Left ventricle myocardium superior (tissue), 1 donor: ENCODE measurements around the gene IQSEC3. TPM values are rescaled to one million over a fixed set of nuclear protein-coding genes. Genes with fewer than 3 reads are reported as not detected.
A peak's percentile ranks its signal among the peaks of the same experiment; 100 is the strongest.
"Not testable (repeated sequence)": the region's sequence is repeated elsewhere in the genome, so short reads cannot be mapped to it uniquely, and the experiment has no call there.

Experiments
- ATAC-seq: fragments of 200-7000 bp; cut with Tn5 transposase; one replicate; pipeline ENCODE4 v1.9.1; 2020; ENCODE audit warnings: mild to moderate bottlenecking, moderate library complexity
- DNase-seq: peaks from one replicate; pipeline ENCODE4 v3.0.0-alpha.2; 2020
- intact Hi-C: fragments of 100-400 bp; cut with micrococcal nuclease; formaldehyde crosslinking; loops from one replicate; pipeline ENCODE4 v1.11.0; 2022
- long read RNA-seq: library from polyadenylated mRNA; unstranded; transcript quantifications from one replicate; pipeline ENCODE4 v2.0.0, GENCODE V29; 2021
- total RNA-seq: library from RNA; stranded (reverse); fragmentation: NEBNext Ultra II Directional; extraction: Animal tissue kit (Norgen Biotek cat#: 25700); gene quantifications from one replicate; pipeline ENCODE4 v1.2.1, GENCODE V29; 2021
- donor health status: DM: no; HTN: yes; CAD: no; lungs with severe emphysema.

IQSEC3 gene
- 1.3 TPM for total RNA-seq
- long read RNA-seq, partial matches to known transcripts: 2 of 6 reads
- long read RNA-seq, other reads (novel, unspliced or antisense): 4 of 6 reads

GRCh38 chr12:66428-66781 lies at the start of gene IQSEC3:
Gene IQSEC3 (plus strand): TSS chr12:66767. CDS start chr12:66883, 116 bp downstream.
- ATAC-seq, intact Hi-C loops, DNase-seq: not testable (repeated sequence)

DNA sequence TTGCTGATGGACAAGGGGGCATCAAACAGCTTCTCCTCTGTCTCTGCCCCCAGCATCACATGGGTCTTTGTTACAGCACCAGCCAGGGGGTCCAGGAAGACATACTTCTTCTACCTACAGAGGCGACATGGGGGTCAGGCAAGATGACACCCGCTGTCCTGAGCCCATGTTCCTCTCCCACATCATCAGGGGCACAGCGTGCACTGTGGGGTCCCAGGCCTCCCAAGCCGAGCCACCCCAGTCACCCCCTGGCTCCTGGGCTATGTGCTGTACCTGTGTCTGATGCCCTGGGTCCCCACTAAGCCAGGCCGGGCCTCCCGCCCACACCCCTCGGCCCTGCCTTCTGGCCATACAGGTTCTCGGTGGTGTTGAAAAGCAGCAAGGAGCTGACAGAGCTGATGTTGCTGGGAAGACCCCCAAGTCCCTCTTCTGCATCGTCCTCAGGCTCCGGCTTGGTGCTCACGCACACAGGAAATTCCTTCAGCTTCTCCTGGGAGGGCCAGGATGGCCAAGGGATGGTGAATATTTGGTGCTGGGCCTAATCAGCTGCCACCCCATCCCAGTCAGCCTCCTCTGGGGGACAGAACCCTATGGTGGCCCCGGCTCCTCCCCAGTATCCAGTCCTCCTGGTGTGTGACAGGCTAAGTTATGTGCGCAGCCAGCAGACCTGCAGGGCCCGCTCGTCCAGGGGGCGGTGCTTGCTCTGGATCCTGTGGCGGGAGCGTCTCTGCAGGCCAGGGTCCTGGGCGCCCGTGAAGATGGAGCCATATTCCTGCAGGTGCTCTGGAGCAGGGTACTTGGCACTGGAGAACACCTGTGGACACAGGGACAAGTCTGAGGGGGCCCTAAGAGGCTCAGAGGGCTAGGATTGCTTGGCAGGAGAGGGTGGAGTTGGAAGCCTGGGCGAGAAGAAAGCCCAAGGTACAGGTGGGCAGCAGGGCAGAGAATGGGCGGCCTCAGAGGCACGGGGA lies 48.9 kb upstream of the IQSEC3 start:
- ATAC-seq, DNase-seq, intact Hi-C loops: not testable (repeated sequence)

- intact Hi-C loops, ATAC-seq, DNase-seq: not testable (repeated sequence)
These were observed 47.6 kb upstream of the IQSEC3 start for GRCh38 chr12:18821-19567.

DNA sequence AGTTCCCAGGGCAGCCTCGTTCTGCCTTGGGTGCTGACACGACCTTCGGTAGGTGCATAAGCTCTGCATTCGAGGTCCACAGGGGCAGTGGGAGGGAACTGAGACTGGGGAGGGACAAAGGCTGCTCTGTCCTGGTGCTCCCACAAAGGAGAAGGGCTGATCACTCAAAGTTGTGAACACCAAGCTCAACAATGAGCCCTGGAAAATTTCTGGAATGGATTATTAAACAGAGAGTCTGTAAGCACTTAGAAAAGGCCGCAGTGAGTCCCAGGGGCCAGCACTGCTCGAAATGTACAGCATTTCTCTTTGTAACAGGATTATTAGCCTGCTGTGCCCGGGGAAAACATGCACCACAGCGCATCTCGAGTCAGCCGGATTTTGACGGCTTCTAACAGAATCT lies 46.7 kb upstream of the IQSEC3 start:
- ATAC-seq, intact Hi-C loops, DNase-seq: not testable (repeated sequence)

- DNase-seq: no peak
- ATAC-seq: peak; percentile 41
- intact Hi-C loops: no loop called here
These were observed 45.8 kb upstream of the IQSEC3 start for GRCh38 chr12:20757-21156.

- DNase-seq: no peak
These were observed 45.0 kb upstream of the IQSEC3 start for GRCh38 chr12:21301-22189.

DNA sequence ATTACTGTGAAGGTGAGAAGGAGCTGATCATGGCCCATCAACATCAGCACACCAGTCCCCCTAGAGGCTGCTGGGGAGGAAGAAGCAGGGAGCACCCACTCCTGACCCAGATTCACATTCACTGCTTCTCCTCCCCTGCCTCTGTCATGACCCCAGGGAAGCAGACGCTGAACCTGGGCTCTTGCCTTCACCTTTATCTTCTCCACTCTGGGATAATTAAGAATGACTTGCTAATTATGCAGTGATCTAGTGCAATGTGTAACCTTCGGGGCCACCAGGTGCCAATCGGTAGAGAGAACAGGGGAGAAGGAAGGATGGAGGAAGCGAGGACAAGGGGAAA lies 44.4 kb upstream of the IQSEC3 start:
- no peak for DNase-seq
- ATAC-seq: peak; percentile 60
- intact Hi-C loops: no loop called here

More at GRCh38 chr12:21301-22189, 45.0 kb upstream of the IQSEC3 start:
- peak; percentile 77 for ATAC-seq
- intact Hi-C loops: no loop called here

- no peak for DNase-seq
- ATAC-seq: peak; percentile 64
- intact Hi-C loops: no loop called here
These were observed 43.9 kb upstream of the IQSEC3 start for GRCh38 chr12:22530-23201.

GRCh38 chr12:27904-28303 lies 38.7 kb upstream of the IQSEC3 start:
- intact Hi-C loops: not testable (repeated sequence)

DNA sequence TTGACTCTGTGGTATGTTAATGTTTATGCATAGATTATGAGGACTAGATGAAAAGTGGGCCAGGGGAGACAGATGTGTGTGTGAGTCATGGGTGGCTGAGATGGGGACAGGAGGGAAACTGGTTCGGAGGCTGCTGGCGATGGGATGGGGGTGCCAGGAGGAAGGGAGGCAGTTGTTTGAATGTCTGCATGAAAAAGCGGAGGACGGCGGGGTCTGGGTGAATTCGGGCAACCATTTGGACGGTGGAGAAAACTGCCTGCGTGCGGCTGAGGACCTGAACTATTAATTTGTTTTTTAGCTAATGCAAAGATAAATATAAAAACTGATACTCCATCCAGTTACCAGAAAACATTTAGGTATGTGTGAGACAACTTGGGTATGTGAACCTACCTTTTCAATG lies 27.8 kb upstream of the IQSEC3 start:
- ATAC-seq, intact Hi-C loops, DNase-seq: not testable (repeated sequence)

More at GRCh38 chr12:27904-28303, 38.7 kb upstream of the IQSEC3 start:
- not testable (repeated sequence) for DNase-seq, ATAC-seq

DNA sequence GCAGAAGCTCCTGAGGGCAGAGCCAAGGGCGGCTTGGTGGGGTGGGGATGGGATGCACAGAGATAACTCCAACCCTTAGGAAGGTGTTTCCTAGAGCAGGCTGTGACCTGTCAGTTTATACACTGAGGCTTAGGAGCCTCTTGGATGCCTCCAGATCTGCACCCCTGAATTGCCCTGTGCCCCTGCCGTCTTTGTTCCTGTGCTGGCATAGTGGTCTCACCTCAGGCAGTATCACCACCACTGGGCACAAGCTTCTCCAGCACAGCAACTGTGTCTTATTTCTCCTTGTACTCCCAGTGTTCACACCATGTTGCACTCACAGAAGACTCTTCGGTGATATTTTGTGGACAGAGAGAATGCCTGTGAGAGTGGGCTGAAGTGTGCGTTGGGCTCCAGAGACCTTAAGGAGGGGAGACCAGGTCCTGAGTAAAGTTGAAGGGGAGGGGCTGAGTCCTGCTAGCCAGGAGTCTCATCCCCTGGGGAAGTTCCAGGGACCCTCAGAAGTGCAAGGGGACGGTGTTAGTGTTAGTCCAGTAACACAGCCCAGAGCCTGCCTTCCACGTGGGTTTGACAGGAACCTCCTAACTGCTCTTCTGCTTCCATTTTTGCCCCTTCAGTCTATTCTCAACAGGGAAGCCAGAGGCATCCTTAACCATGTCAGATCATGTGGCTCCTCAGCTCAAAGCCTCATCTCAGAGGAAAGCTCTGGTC lies 26.9 kb upstream of the IQSEC3 start:
- intact Hi-C loops, ATAC-seq, DNase-seq: not testable (repeated sequence)

DNA sequence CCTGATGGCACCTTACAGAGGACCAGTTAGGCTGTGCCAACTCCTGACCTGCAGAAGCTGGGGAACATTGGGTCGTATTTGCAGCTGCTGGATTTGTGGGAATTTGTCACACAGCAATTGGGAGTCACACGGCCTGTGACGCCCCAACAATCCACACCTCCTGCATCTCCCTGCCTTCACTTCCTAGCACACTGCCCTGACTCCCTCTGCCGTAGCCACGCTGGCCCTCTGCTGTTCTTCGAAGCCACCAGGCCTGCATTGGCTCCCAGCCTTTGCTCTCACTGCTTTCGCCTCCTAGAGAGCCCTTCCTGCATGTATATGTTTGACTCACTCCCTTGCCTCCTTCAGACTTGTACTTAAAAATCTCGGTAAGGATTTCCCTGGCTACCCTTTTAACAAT lies 22.2 kb upstream of the IQSEC3 start:
- ATAC-seq, intact Hi-C loops, DNase-seq: not testable (repeated sequence)

DNA sequence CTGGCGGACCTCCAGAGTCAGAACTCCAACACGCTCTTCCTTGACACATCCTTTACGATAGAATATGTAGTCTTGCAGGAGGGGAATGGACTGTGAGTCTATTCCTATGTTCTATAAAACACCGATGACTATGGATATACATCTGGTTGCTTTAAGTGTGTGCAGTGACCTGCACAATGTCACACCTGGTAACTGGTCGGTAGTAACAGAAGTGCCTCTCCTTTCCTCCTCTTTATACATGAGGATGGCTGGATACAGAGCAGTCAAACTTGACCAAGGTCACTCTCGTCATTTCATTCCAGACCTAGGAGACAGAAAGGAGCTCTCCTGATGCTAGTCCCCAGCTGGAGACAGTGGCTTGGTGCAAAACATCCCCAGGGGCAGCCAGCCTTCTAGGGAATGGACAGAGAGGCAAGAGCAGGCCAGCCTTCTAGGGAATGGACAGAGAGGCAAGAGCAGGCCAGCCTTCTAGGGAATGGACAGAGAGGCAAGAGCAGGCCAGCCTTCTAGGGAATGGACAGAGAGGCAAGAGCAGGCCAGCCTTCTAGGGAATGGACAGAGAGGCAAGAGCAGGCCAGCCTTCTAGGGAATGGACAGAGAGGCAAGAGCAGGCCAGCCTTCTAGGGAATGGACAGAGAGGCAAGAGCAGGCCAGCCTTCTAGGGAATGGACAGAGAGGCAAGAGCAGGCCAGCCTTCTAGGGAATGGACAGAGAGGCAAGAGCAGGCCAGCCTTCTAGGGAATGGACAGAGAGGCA lies 21.2 kb upstream of the IQSEC3 start:
- intact Hi-C loops, DNase-seq, ATAC-seq: not testable (repeated sequence)

DNA sequence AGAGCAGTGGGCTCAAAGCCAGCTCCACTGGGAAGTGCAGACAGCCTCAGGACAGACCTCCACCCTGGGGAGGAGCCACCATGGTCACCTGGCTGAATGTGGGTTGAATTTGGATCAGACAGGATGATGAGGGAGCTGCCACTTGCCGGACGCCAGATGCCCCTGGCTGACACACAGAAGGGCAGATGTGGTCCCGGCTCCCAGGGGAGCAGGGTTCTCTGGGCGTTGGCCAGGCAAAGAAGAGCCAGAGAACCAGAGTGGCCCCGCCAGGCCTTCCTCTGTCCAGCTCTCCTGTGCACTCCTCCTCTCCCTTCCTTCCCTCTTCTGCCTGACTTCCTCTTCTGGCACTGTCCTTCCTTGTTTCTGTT lies 20.6 kb upstream of the IQSEC3 start:
- intact Hi-C loops: not testable (repeated sequence)
- ATAC-seq (peak; percentile 83), DNase-seq (peak; percentile 49)

DNA sequence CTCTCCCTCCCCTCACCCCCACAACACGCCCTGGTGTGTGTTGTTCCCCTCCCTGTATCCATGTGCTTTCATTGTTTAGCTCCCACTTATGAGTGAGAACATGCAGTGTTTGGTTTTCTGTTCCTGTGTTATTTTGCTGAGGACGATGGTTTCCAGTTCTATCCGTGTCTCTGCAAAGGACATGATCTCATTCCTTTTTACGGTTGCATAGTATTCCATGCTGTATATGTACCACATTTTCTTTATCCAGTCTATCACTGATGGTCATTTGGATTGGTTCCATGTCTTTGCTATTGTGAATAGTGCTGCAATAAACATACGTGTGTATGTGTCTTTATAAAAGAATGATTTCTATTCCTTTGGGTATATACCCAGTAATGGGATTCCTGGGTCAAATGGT lies 20.0 kb upstream of the IQSEC3 start:
- ATAC-seq: peak; percentile 43
- DNase-seq, intact Hi-C loops: not testable (repeated sequence)

GRCh38 chr12:47699-48226 lies 18.8 kb upstream of the IQSEC3 start:
- DNase-seq, ATAC-seq, intact Hi-C loops: not testable (repeated sequence)

DNA sequence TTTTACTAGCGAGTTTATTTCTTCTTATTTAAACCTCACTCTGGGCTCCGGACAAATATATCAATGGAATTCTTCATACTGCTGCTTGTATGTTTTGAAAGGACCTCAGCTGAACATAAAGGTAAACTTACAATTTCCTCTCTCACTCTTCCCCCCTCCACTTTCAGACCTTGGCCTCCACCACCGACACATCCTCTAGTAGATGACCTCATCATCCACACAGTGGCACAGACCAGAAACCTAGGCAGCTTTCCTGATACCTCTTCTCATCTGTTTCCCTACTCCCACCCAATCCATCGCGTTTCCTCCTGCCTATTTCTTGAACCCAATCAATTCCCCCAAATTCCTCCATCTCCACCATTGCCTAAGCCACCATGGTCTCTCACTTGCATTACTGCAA lies 17.4 kb upstream of the IQSEC3 start:
- DNase-seq, intact Hi-C loops: not testable (repeated sequence)

More for the DNA sequence above, 17.4 kb upstream of the IQSEC3 start:
- not testable (repeated sequence) for ATAC-seq
